HG03571 (cell line): Measurements from ENCODE around the gene PNP.
"Not testable (repeated sequence)": the region's sequence is repeated elsewhere in the genome, so short reads cannot be mapped to it uniquely, and the experiment has no call there.

Source experiments
- ATAC-seq: cut with Tn5 transposase; IDR thresholded peaks from one replicate; pipeline ENCODE4 v1.9.1; 2021; ENCODE audit not compliant: unreplicated experiment

The PNP gene

DNA sequence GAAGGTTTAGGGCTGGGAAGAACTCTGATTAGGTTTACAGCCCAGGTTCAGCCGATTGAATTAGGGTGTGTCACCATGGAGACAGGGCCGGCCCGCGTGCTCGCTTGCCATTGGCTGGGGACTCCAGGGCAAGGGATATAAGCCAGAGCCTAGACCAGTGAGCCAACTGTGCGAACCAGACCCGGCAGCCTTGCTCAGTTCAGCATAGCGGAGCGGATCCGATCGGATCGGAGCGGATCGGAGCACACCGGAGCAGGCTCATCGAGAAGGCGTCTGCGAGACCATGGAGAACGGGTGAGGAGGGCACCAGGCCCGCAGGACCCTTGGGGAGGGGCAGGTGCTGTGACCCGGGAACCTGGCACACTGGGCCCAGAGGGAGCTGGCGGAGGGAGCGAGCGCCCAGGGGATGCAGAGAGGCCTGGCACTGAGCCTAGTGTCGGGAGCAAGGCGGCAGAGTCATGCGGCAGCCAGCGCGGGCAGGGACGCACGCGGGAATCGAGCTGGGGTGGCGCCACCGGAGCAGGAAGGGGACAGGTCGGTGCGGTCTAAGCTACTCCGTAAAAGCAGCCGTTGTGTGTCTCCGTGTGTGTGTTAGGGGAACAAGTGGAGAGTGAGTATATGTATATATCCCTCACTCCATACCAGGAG lies at the start of gene PNP:
Gene PNP (plus strand): TSS at position 165 of the 648 bp plus-strand sequence. CDS start 119 bp downstream, at position 284.
- peak; percentile 91 for ATAC-seq

DNA sequence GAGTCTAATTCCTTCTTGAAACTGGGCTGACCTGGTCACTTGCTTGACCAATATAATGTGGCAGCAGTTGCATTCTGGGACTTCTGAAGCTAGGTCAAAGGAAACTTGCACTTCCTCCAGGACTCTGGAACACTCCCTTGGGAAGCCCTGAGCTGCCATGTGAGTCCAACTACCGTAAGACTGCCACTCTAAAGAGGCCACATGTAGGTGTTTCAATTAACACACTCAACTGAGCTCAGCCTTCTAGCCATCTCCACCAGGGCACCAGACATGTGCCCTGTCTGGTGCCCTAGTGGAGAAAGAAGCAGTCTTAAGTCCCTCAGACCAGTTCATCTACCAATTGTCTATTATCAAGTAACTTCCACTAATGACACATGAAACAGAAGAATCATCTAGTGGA lies 49.8 kb upstream of the PNP start:
- ATAC-seq = no peak

DNA sequence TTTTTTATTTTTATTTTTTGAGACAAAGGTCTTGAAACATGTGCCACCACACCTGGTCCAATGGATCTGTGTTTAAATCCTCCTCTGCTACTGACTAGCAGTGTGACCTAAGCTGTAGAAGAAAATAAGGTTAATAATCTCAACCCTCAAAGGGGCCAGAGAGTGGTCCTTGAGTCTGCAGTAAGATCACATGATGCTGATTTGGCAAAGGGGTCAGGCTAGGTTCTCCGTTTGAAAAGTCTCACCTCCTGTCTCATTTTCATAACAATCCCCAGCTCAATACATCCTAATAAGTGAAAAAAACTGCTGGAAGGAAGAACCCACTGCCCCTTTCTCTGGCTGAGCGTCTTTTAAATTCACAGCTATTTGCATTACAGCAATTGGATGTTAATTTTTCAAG lies 47.9 kb upstream of the PNP start:
- ATAC-seq = no peak

DNA sequence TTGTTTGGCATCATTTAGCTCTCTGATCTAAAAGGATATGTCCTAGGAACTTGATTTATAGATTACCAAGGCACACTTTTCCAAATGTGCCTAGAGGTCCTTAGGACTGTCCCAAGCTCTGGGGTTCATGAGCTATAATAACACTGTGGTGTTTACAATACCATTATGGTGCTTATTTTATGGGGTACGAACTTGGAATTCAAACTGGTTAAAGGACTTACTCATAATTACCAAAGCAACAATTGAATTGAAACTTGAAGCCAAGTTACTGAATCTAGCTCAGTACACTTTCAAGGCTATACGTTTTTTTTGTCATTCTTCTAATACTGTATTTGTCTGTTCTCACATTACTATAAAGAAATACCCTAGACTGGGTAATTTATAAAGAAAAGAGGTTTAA lies 46.3 kb upstream of the PNP start:
- ATAC-seq = no peak

DNA sequence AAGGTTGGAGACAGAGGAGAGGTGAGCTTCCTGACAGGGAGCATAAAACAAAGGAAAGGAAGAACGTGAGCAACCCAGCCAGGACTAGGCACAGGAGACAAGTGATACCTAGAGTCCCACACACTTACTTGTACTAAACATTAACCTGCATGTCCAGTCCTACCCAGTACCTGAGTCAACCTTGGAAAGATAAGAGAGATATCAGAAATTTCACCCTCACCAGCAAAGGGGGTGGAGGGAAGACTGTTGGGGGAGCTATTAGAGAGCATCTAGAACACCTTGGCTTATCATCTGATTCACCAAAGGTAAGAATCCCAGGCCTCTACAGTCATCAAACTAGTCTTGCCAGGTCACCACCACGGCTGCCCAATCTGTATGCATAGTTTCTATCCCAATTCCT lies 44.4 kb upstream of the PNP start:
- no peak for ATAC-seq

DNA sequence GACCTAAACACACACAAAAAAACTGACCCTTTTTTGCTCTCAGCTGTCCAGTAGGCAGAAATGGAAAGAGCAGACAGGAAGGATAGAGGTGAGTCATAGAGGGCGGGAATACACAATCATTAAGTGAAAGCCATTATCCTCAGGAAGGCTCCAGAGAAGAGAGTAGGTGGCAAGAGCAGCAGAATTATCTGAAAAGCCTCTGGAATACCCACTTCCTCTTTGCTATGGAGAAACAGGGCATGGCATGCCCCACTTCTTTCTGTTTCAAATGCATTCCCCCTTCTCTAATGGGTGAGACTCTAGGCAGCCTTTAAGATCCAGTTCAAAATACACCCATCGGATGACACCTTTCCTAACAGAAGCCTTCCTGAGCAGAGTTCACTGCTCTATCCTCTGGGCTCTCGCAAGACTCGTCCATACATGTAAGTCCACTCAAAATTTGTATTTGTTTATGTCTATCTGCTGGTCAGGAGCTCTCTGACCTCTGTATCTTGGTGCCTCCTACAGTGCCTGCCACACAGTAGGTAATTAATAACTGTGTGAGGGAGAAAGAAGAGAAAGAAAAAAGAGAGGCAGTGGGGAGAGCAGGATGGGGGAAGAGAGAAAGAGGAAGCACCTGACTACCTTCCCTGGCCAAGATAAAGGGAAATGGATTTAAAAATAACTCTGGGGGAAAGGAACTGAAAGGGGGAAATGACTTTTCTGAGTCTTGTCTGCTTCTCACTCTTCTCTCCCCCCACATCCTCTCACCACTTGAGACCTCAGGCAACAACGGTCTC lies 41.8 kb upstream of the PNP start:
- peak; percentile 68 for ATAC-seq

DNA sequence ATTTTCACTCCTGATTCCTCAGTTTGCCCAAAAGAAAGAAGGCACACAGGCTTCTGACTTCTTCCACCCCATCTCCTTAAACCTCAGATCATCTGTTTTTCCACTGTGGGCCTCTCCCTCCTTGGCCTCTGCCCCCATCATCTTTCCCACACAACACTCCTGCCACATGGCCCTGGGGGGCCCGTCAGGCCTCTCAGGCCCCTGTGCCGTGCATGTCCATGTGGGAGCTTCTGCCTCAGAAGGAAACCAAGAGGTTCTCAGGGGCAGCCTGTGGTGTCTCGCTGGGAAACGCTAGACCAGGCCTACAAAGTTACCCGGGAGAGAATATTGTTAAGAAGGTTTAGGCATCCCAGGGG lies 41.2 kb upstream of the PNP start:
- peak; percentile 45 for ATAC-seq

DNA sequence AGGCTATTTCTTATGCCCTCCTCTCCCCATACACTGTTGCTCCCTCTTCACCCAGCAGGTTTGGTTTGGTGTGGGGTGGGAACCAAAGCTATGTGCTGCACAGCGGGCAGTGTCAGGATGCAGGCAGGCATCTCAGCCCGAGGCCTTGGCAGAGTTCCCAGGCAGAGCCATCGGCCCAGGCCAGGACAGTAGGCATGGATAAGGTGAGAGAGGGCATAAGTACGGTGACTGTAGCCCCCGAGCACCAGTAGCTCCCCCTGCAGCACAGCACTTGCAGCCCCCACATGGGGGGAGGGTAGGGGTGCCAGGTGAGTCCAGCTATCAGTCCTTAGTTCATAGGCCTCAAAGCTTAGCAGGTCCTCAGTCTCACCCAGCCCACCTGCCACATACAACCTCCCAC lies 40.4 kb upstream of the PNP start:
- no peak for ATAC-seq

DNA sequence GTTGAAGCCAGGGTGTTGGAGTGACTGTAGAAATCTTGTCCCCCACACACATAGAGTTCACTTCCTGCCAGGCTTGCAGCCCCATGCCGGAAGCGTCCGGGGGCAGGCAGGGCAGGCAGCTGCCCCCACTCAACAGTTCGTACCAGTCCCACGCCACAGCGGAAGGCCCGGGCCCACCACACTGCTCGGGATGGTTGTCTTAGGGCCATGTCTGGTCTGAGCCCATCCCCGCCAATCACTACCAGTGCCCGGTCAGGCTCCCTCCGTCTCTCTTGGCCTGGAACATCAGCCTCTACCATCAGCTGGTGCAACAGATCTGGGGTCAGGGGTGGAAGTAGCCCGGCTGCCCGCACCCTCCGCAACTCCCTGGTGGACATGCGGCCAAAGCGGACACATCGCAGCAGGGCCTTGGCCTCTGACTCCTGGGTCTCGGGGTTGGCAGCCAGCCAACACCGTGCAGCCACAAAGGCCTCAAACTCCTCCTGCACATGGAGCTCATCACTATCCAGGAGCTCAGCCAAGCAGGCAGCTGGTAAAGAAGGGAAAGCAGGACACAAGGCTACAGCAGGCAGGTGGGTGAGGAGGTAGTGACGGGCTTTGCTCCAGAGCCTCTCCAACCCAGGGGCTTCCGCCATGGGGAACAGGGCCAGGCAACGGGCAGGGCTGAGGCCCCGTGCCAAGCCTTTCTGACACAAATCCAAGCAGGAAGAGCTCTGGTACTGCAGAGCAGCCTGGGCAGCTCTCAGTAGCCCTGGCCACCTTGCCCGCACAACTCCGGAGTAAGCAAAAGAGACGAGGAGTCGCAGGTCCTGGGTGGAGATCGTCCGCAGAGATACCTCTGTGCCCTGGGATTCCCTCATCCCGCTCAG lies 39.2 kb upstream of the PNP start:
- no peak for ATAC-seq

DNA sequence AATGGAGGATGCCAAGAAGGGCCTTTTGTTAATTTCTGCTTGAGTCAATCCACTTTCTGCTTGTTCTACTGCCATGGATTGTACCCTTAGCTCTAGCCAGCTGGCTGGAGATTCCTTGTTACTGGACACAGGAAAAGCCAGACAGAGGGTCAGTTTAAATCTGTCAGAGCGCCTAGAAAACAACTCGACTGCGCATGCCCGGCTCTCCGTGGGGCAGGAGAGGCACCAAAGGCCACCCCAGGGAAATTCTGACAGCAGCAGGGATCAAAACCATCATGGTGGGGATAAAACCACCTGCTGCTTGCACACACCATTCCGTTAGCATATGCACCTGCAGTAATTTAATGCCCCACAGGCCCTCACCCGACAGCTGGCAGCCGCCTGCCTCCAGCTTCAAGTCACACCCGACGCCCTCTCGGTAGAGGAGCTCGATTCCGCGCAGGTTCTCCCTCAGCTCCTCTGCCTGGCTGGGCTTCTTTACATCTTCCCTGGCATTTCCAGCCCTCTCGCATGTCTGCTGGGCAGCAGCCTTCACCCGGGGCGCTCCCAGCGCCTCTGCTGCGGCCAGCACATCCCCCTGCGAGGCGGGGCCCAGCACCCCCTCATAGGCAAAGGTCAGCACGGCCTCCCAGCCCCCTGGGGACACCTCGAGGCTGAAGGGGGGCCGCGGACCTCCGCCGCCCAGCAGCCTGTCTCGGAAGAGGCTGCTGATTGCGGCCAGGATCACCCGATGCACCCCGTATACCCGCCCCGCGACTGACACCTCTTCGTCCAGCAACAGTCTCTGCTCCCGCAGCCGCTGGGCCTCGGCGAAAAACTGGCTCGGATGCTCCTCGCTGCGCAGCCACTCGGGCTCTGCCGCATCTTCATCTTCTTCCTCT lies 34.3 kb upstream of the PNP start:
- no peak for ATAC-seq

DNA sequence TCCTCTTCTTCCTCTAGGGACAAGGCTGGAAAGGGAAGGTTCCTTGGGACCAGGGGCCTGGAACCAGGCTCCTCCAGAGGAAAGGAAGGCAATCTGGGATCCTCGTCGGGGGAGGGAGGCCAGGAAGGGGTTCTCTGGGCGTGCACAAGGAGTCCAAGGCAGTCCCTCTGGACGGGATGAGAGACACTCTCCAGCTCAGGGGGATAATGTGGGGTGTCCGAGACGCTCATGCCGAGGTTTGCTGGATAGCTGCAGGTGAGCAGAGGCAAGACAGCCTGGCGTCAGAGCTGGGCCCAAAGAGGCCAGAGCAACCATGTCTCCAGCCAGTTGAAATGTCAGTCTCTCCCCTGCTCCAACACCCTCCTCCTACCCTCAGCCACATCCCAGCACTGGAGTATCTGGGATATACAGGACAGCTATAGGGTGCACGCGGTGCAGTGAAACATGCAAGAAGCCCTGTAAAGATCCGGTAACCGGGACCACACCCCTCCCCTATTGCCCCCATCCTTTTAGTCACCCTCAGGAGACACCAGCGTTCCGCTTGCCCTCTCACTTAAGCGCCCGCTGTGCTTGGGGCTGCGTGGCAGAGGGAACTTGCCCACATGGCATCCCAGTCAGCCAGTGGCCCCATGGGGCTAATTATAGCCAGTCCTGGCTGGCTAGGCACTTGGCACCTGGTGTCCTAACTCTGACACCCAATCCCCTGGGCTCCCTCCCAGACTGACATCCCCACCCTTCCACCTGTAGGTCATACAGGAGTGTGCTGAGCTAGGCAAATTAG lies 33.4 kb upstream of the PNP start, which contains the start of gene KLHL33:
Gene KLHL33 (minus strand): TSS at position 585 of the 781 bp plus-strand sequence. CDS start 355 bp downstream, at position 230.
- ATAC-seq = no peak

DNA sequence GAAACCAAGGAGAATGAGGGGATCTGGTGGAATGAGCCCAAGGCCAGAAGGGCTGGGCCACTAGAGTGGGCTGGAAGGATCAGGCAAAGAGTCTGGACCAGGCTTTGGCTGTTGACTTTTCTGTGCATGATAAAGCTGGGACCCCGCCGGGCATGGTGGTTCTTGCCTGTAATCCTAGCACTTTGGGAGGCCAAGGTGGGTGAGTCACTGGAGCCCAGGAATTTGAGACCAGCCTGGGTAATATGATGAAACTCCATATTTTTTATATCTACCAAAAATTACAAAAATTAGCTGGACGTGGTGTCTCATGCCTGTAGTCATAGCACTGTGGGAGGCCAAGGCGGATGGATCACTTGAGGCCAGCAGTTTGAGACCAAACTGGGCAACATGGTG lies 32.8 kb upstream of the PNP start:
- no peak for ATAC-seq

DNA sequence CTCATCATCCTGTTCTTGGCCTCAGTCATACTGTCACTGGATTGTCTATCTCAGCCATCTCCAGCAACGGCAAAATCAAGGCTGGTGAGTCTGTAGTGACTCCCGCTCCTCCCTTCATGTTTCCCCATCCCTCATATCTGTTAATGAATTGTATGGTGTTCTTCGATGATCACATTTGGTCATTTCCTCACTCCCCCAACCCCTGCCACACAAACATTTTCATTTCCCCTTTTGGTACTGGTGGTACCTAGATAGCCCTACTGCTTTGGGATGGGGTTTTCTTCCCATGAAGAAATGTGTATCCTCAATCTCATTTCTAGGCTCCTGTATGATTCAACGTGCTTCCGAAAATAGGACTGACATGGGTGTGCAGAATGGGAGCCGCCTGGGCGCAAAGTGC lies 30.5 kb upstream of the PNP start:
- no peak for ATAC-seq

DNA sequence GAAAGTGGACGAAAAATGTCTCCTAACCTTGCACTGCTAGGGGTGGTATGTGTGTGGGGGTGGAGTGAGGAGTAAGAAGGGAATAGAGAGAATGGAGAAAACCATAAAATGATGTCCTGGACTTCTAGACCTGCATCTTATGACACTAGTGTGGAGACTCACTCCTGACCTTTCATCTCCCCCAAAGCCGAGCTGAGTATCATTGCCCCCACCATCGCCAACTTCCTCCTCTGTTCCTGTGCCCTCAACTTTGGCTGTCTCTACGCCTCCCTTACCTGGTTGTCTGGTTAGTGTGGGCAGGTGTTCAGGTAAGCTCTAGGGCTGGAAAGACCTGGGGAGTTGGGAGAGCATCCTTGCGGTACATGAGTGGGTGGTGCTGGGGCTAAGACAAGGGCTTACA lies 28.7 kb upstream of the PNP start:
- no peak for ATAC-seq

DNA sequence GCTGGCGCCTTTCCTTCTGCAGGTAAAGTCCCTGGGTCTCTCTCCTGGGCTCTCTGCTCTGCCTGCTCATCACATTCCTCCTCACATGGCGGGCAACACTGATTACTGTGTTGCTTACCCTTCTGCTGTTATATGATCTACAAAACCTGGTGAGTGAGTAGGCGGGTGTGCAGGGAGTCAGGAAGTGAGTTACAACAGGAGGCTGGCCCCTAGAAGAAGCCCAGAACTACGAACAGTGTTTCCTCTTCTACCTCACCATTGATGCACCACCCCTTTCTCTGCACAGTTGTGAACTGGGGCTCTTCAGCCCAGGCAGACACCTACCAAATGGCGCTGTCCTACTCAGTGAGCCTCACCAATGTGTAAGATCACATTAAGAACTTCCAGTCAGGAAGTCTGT lies 28.3 kb upstream of the PNP start:
- peak; percentile 76 for ATAC-seq

DNA sequence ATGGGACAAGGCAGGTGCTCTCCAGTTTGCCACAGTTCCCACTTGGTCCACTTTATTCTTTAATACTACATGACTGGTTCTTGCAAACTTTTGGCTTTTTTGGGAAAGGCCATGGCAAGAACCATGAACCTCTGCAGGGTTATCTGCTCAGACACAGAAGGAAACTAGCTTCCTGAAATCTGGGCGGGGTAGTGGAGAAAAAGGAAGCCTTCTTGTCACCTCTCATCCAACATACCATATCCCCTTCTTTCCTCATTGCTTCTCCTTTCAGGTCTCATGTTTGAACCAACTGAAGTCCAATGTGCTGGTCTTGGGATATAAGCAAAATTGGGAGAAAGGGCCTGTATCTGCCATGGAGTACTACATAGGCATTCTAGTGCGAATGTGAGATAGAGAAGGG lies 27.7 kb upstream of the PNP start:
- ATAC-seq = no peak

DNA sequence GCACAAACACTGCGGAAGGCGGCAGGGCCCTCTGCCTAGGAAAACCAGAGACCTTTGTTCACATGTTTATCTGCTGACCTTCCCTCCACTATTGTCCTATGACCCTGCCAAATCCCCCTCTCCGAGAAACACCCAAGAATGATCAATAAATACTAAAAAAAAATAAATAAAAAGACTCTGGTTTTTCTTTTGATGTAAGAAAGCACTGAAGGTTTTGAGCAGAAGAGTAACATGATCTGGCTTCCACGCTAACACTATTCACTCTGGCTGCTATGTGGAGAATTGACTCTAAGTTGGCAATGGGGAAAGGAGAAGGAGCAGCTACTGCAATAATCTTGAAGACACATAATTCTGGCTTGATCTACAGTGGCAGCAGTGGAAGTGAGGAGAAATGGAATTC lies 25.6 kb upstream of the PNP start:
- ATAC-seq = not testable (repeated sequence)

DNA sequence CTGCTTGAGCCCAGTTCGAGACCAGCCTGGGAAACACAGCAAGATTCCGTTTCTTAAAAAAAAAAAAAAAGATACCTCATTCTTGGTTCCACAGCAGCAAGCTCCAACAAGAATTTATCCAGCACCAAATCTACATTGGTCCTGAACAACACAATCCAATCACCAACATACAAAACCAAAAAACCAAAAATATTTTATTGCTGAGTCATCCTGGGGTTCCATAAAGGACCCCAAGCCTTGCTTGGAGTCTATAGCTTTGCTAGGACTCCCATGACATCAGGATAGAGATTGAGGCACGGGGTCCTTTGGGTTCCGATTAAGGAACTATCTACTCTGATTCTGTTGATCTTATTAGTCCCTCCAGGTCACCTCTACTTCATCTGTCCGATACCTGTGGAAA lies 22.3 kb upstream of the PNP start:
- no peak for ATAC-seq

DNA sequence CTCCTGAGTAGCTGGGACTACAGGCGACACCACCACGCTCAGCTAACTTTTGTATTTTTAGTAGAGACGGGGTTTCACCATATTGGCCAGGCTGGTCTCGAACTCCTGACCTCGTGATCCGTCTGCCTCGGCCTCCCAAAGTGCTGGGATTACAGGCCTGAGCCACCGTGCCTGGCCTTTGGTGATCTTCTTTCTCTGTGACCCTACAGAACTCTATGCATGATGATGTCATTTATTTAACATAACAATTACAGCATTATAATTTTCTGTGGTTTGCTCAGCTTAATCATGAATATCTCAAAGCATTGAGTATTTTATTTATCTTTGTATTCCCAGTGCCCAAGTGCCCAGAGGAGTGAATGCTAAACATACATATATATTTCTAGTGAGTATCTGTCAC lies 16.4 kb upstream of the PNP start:
- not testable (repeated sequence) for ATAC-seq
